Measurements from ENCODE around the gene NEURL1B.

NEURL1B gene

DNA sequence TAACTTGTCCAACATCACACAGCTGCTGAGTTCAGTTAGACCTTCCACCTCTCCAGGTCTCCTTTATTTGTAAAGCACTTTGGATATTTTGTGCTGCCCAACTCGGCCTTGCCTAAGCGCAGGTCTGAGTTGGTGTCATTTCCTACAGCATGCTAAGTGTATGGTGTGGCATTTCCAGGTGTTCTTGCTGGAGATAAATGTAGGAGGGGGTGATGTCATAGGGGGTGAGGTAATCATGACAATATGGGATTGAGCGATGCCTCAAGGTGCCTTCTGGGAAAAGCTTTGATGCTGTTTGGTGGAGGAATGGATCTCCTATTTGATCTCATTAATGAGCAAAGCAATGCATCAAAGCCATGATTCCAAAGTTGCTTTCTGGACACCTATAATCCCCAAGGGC is 32.3 kb upstream of the NEURL1B start:
- no peak for DNase-seq (ENCODE audit: low read depth)
- no peak overlapping the region for H3K4me3 ChIP-seq (ENCODE audit: low read length)
- TF ChIP-seq CTCF (conservative IDR thresholded peaks at IDR 0.05; ENCODE audit: low read depth, low read length) = no peak

- no peak for DNase-seq (ENCODE audit: low read depth)
Observed at GRCh38 chr5:172610643-172611042, 30.4 kb upstream of the NEURL1B start.

GRCh38 chr5:172611913-172612312 is 29.1 kb upstream of the NEURL1B start:
- no peak overlapping the region for H3K4me3 ChIP-seq (ENCODE audit: low read length)
- no peak for TF ChIP-seq CTCF (conservative IDR thresholded peaks at IDR 0.05; ENCODE audit: low read depth, low read length)
- no peak for DNase-seq (ENCODE audit: low read depth)

More at GRCh38 chr5:172610643-172611042, 30.4 kb upstream of the NEURL1B start:
- TF ChIP-seq CTCF (conservative IDR thresholded peaks at IDR 0.05; ENCODE audit: low read depth, low read length) = no peak
- no peak overlapping the region for H3K4me3 ChIP-seq (ENCODE audit: low read length)

GRCh38 chr5:172612771-172613170 is 28.3 kb upstream of the NEURL1B start:
- no peak for DNase-seq (ENCODE audit: low read depth)

GRCh38 chr5:172616136-172616535 is 24.9 kb upstream of the NEURL1B start:
- DNase-seq (ENCODE audit: low read depth) = no peak
- no peak overlapping the region for H3K4me3 ChIP-seq (ENCODE audit: low read length)
- no peak for TF ChIP-seq CTCF (conservative IDR thresholded peaks at IDR 0.05; ENCODE audit: low read depth, low read length)

More at GRCh38 chr5:172612771-172613170, 28.3 kb upstream of the NEURL1B start:
- H3K4me3 ChIP-seq (ENCODE audit: low read length) = no peak overlapping the region
- no peak for TF ChIP-seq CTCF (conservative IDR thresholded peaks at IDR 0.05; ENCODE audit: low read depth, low read length)

DNA sequence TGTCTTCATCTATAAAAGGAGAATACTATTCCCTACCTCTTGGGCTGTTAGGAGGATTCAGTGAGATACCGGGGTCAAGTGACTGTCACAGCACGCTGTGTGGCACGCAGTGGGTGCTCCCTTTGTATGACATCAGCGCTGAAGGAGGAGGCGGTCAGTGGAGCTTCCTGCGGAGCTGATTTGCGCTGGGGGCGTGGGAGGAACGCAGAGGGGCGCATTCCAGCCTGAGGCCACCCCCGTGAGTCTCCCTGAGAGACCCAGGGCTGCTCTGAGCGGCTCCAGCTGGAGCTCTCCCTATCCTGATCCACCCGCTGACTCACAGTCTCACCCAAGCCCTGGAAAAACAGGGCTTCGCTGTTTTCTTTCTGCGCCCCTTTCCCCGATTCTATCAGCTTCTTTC is 24.3 kb upstream of the NEURL1B start:
- no peak for DNase-seq (ENCODE audit: low read depth)
- TF ChIP-seq CTCF (conservative IDR thresholded peaks at IDR 0.05; ENCODE audit: low read depth, low read length) = no peak
- no peak overlapping the region for H3K4me3 ChIP-seq (ENCODE audit: low read length)

DNA sequence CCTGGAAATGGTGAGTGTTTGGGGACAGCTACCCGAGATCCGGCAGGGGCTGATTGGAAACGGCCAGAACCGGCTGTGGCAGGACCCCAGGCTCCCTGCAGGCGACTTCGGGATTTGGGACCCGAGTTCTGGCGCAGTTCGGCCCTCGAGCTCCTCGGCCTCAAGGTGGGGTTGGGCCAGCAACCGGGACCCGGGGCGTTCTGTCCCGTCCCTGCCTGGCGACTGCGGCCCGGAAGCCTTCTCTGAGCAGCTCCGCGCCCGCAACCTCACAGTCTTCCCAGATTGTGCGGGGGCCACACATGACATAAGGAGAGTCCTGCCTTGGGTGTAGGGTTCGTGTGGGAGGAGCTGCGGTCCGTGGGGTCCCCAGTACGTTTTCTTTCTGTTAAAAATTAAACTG is 23.2 kb upstream of the NEURL1B start:
- no peak overlapping the region for H3K4me3 ChIP-seq (ENCODE audit: low read length)
- no peak for DNase-seq (ENCODE audit: low read depth)
- TF ChIP-seq CTCF (conservative IDR thresholded peaks at IDR 0.05; ENCODE audit: low read depth, low read length) = no peak
